Measurements from ENCODE around the gene GAS7.
"Not testable (repeated sequence)": the region's sequence is repeated elsewhere in the genome, so short reads cannot be mapped to it uniquely, and the experiment has no call there.

Gene GAS7

DNA sequence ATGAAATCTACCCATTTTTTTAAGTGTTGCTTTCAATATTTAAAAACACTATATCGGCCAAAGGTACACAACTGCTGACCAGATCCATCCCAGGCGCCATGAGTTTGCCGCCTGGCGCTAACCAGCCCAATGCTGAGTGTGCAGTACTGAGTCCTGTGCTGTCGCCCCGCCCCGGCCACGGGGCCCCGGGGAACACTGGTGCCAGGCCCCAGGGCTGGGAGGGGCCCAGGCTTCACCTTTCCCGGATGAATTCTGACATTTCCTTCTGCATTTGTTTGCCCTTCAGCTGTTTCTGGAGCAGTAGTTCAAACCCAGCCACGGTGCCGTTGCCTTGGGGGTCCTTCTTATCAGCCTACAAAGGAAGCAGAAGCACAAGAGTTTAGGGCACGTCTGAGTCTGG, 255.5 kb downstream of the GAS7 start:
- no peak for DNase-seq (ENCODE audit: low spot score)

GRCh38 chr17:9941305-9941704, 257.1 kb downstream of the GAS7 start:
- no peak for DNase-seq (ENCODE audit: low spot score)

DNA sequence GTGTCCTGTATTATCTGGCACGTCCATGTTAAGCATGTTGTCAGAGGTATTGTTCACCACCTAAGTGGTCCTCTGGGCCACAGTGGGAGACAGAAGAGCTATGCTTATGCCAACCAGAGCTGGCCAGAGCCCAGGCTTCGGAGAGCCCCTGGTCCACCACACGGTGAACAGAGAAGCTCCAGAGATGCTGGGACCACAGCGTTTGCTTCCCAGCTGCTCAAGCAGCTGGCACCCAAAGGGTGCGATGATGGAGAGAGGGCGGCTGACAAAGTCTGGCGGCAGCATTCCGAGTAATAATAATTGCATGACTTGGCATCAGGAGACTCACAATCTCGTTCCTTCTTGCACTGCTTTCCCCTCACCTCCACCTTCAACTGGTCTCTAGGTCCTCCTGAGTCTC, 257.6 kb downstream of the GAS7 start:
- DNase-seq (ENCODE audit: low spot score) = no peak

- DNase-seq (ENCODE audit: low spot score) = no peak
These were observed 259.6 kb downstream of the GAS7 start for GRCh38 chr17:9938764-9939163.

GRCh38 chr17:9937901-9938300, 260.5 kb downstream of the GAS7 start:
- DNase-seq (ENCODE audit: low spot score) = no peak

GRCh38 chr17:9937241-9937761, 261.1 kb downstream of the GAS7 start:
- DNase-seq (ENCODE audit: low spot score) = no peak

GRCh38 chr17:9936095-9936494, 262.3 kb downstream of the GAS7 start:
- no peak for DNase-seq (ENCODE audit: low spot score)

DNA sequence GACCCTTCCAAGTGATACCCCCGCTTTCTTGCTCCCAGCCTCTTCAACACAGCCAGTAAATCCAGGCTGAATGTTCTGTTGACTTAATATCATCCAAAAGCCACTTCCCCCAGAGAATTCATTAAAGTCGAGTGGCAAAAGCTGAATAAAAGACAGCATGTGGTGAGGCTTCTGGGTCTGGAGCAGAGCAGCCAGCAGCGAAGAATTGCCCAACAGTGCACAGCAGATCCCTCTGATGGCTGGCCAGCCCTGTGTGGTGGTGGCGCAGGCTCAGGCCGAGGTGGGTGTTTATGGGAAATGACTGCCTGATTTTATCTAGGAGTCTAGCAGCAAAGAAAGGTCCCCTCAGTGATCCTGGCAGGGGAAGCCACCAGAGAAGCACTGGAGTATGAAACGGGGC, 263.0 kb downstream of the GAS7 start:
- DNase-seq (ENCODE audit: low spot score) = no peak

DNA sequence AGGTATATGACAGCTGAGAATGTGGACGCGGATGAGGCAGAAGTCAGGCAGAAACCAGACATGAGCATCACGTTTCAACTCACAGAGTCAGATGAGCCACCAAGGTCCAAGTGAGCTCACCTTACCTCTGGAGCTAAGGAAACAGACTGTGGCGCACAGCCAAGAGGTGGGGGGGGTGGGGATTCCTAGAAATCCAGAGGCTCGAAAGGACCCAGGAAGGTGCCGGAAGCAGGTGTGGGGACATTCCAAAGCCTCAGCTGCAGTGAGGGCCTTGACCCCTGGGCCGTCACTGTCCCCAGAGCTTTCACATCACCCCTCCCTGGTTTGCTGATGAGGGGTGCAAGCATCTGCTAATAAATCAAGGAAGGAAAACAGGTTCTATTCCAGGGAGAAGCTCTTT, 264.1 kb downstream of the GAS7 start:
- DNase-seq (ENCODE audit: low spot score) = no peak

DNA sequence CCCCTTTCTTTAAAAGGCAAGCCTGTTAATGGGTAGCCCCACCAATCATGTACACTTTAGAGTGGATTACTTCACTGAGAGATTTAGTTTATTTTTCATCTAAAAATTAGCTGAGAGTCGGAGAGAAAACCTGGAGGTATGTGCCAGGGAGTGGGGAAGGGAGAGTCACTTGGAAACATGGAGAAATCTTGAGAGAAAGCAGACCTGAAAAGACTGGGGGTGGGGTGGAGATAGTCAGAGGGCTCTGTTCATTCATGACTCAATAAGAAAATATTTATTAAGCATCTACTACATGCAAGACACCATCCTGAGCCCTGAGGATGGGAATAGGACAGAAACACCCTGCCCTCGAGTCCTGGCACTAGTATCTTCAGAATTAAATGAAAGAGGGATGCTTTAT, 265.9 kb downstream of the GAS7 start:
- DNase-seq (ENCODE audit: low spot score) = no peak

- no peak for DNase-seq (ENCODE audit: low spot score)
These were observed 267.2 kb downstream of the GAS7 start for GRCh38 chr17:9931144-9931741.

DNA sequence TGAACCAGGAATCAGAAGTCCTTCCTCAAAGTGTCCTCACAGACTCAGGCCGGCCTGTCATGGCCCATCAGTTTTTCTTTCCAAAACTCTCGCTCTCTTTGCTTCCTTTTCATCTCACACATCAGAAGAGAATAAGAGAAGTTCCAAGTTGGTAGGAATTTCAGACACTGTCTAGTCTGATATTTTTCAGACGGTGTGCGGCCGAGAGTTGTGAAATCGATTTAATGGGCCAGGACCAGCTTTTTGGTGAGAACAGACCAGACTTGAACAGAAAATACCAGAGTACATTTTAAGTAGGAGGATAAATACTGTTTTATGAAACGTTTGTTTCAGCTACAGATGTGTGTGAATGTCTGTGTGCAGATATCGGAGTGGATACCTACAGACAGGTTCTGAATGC, 268.5 kb downstream of the GAS7 start:
- DNase-seq (ENCODE audit: low spot score) = no peak

GRCh38 chr17:9928601-9929333, 269.6 kb downstream of the GAS7 start:
- peak; percentile 77 for DNase-seq (ENCODE audit: low spot score)

DNA sequence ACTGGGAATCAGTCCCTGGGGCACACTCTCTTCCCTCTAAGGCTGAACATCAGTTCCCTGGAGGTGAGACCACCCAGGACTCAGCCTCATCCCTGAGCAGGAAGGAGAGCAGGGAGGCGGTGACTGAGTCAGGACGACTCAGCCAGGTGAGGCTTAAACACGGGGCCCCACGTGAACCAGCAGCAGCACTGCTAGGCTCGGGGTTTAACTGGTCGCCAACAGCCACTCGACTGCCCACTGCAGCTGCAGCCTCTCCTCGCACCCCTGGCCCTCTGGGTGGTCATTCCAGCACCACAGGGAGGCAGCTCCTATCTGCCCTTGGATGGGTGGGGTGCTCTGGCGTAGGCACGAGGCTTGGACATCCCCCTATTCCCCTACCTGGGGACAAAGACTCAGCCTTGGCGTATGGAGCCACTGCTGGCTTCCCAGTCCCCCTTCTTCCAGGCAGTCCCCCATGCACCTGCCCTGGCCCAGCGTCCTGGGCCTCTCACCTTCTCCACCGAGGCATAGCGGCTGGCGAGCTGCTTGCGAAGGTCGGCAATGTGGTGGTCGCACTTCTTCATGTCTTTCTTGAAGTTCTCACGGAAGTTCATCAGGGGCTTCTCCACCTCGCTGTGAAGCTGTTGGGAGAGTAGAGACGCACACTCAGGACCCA, 272.1 kb downstream of the GAS7 start:
- DNase-seq (ENCODE audit: low spot score) = no peak

DNA sequence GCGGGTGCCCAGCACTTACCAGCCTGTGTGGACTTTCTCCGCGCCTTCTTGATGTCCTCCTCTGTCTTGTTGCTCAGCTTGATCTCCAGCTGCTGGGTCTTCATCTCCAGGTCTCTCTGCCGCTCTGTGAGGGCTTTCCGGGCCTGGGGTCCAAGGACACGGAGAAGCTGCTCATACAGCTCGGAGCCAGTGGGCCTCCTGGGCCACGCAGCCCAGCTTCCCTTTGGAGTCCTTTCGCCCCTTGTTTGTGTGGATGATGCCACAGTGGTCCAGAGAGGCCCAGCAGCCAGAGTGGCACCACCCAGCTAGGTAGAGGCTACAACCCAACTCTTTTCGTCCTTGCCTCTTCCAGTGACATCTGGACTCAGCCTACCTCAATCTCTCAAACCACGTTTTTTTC, 272.9 kb downstream of the GAS7 start:
- no peak for DNase-seq (ENCODE audit: low spot score)

DNA sequence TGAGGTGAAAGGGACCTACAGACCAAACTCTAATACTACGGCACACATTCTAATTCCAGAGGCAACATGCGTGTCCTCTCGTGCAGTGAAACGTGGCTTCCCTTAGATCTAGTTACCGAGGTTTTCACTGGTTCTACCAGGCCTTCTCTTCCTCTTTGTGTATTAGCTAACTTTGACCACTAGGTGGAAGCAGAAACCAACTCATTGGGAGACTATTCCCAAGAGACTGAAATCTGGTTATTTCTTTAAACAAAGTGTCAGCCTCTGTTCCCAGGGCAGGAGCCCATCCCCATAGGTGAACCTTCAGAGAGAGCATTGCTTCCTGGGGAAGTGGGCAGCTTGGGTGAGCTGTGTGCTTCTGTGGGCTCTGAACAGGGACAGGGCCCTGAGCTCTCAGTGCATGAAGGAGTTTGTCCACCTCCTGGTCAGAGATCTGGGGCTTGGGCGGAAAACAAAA, 273.6 kb downstream of the GAS7 start:
- peak; percentile 82 for DNase-seq (ENCODE audit: low spot score)

DNA sequence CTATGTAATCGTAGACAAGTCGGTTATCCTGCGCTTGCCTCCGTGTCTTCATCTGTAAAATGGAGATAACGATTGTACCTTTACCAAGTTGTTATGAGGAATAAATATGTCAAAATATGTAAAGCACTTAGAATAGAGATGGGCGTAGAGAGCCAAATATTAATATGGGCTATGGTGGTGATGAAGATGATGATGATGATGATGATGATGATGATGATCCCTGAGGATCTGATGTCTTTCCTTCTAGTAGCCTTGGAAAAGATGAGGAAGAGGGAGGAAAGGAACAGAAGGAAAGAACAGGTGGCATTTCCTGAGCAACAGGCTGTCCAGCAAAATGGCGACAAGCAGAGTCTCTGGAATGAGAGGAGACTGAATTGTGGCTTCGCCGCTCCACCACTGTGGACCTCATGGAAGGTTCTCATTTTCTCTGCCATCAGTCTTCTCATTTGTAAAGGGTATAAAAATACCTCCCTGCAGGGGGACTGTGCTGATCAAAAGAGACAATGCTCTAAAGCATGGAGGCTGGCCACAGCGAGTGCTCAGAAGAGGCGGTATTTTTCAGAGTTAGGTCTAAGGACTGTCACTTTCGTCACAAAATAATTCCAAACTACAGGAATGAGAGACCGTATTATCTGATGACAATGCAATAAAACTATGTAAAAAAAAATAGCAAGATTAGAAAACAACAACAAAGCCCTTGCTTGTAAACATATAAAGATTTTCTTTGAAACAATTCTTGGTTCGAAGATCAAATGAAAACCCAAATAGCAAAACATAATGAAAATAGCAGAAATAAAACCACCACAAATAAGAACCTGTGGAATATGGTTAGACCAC, 276.2 kb downstream of the GAS7 start:
- DNase-seq (ENCODE audit: low spot score) = no peak

- not testable (repeated sequence) for DNase-seq (ENCODE audit: low spot score)
These were observed 277.2 kb downstream of the GAS7 start for GRCh38 chr17:9921216-9921615.

GRCh38 chr17:9918804-9919352, 279.5 kb downstream of the GAS7 start:
- DNase-seq (ENCODE audit: low spot score) = no peak

- DNase-seq (ENCODE audit: low spot score) = no peak
These were observed 280.1 kb downstream of the GAS7 start for GRCh38 chr17:9918352-9918751.

- no peak for DNase-seq (ENCODE audit: low spot score)
These were observed 280.6 kb downstream of the GAS7 start for GRCh38 chr17:9917801-9918200.

GRCh38 chr17:9917131-9917530, 281.3 kb downstream of the GAS7 start:
- DNase-seq (ENCODE audit: low spot score) = no peak
